Adrenal gland (tissue), 5 donors: ENCODE measurements around the gene DFFB.

Experiments
- CTCF ChIP-seq, 6 experiments: fragments of 450-650 bp in 4 of 6; fragments of 200-600 bp in 2 of 6; sonication (generic) in 1 of 6; IDR thresholded peaks; 1 replicate in 5 of 6; 2 replicates in 1 of 6; pipeline versions ENCODE4 v1.5.1 to v1.8.0; 2016 to 2021; ENCODE audit warnings: antibody characterized with exemption in 6 of 6, mild to moderate bottlenecking in 2 of 6, moderate library complexity in 1 of 6
- POLR2A ChIP-seq, 2 donors: fragments of 450-650 bp; IDR thresholded peaks; one replicate each; pipeline ENCODE4 v1.6.1; 2017; ENCODE audit warnings: antibody characterized with exemption in 2 of 2, mild to moderate bottlenecking in 2 of 2, moderate library complexity in 1 of 2
- donor health status: DM: no; HTN: no; CAD: no.

GRCh38 chr1:3900150-3900968 is 43.1 kb downstream of the DFFB start, which contains the start of gene C1orf174:
- peak; percentile 72 to 81 for TF ChIP-seq POLR2A (IDR thresholded peaks at IDR 0.05)
- TF ChIP-seq CTCF (IDR thresholded peaks at IDR 0.05) = no peak
